Uterus (tissue), 2 donors: ENCODE results near the gene BCKDHB.

Experiments
- CTCF ChIP-seq, 4 experiments: fragments of 200-600 bp in 2 of 4; fragments of 450-650 bp in 2 of 4; sonication (generic) in 2 of 4; IDR thresholded peaks; one replicate each; pipeline ENCODE4 v1.5.1; 2016 to 2019; ENCODE audit warnings: antibody characterized with exemption in 4 of 4, mild to moderate bottlenecking in 2 of 4, moderate library complexity in 1 of 4
- POLR2A ChIP-seq, 2 donors: fragments of 450-650 bp; IDR thresholded peaks; one replicate each; pipeline ENCODE4 v1.6.1; 2016; ENCODE audit warnings: antibody characterized with exemption in 2 of 2, mild to moderate bottlenecking in 1 of 2, moderate library complexity in 1 of 2

GRCh38 chr6:80331974-80332373, 225.5 kb downstream of the BCKDHB start:
- no peak for TF ChIP-seq POLR2A (IDR thresholded peaks at IDR 0.05)
- no peak for TF ChIP-seq CTCF (IDR thresholded peaks at IDR 0.05)
